ENCODE measurements around the gene CD99. TPM values are rescaled to one million over a fixed set of nuclear protein-coding genes. Genes with fewer than 3 reads are reported as not detected.

The CD99 gene
- total and polyA plus RNA-seq, 2 of the 13 experiments (the other 11 are each of a cell fraction or from before 2014, with no cell fraction given), result 78.8 to 111 TPM

GRCh38 chrX:2654436-2655340 lies 36.4 kb upstream of the CD99 start (continued):
- TF ChIP-seq ZBTB3 (CRISPR knock-in tag; IDR thresholded peaks at IDR 0.05; ENCODE audit: borderline replicate concordance, low read depth) (0 out of 2 replicates have a peak, but pooled peaks have one; percentile 22), SMARCC2 (IDR thresholded peaks at IDR 0.05) (no peak), NR2C2 (CRISPR knock-in tag; IDR thresholded peaks at IDR 0.05; ENCODE audit: borderline replicate concordance) (peak; percentile 66; the same call in 1 of the 2 replicates), TAF1 (CRISPR knock-in tag; IDR thresholded peaks at IDR 0.05) (peak; percentile 38; the same call in 1 of the 2 replicates), ZMYM4 (CRISPR knock-in tag; IDR thresholded peaks at IDR 0.05) (peak; percentile 26), ZNF407 (CRISPR knock-in tag; IDR thresholded peaks at IDR 0.05; ENCODE audit: not compliant biosample characterization) (peak; percentile 22), THAP11 (CRISPR knock-in tag; IDR thresholded peaks at IDR 0.05) (peak; percentile 18; the same call in 1 of the 2 replicates), KDM5B (CRISPR knock-in tag; IDR thresholded peaks at IDR 0.05; ENCODE audit: borderline replicate concordance) (no peak), LCORL (IDR thresholded peaks at IDR 0.05) (0 out of 2 replicates have a peak, but pooled peaks have one; percentile 65), LCORL (CRISPR knock-in tag; IDR thresholded peaks at IDR 0.05) (peak; percentile 67), SIX1 (CRISPR knock-in tag; IDR thresholded peaks at IDR 0.05; ENCODE audit: borderline replicate concordance) (no peak), ZNF337 (CRISPR knock-in tag; IDR thresholded peaks at IDR 0.05; ENCODE audit: borderline replicate concordance, low read depth) (no peak), BATF2 (CRISPR knock-in tag; IDR thresholded peaks at IDR 0.05) (no peak), ZNF124 (CRISPR knock-in tag; IDR thresholded peaks at IDR 0.05) (peak; percentile 41; the same call in 1 of the 2 replicates), SRSF9 (IDR thresholded peaks at IDR 0.05; ENCODE audit: borderline replicate concordance, insufficient read depth, low read depth, low read length, poor library complexity, severe bottlenecking) (no peak), KDM3A (CRISPR knock-in tag; IDR thresholded peaks at IDR 0.05; ENCODE audit: low read depth) (peak; percentile 61; the same call in 1 of the 2 replicates)
- TF ChIP-seq, protein P1, sequence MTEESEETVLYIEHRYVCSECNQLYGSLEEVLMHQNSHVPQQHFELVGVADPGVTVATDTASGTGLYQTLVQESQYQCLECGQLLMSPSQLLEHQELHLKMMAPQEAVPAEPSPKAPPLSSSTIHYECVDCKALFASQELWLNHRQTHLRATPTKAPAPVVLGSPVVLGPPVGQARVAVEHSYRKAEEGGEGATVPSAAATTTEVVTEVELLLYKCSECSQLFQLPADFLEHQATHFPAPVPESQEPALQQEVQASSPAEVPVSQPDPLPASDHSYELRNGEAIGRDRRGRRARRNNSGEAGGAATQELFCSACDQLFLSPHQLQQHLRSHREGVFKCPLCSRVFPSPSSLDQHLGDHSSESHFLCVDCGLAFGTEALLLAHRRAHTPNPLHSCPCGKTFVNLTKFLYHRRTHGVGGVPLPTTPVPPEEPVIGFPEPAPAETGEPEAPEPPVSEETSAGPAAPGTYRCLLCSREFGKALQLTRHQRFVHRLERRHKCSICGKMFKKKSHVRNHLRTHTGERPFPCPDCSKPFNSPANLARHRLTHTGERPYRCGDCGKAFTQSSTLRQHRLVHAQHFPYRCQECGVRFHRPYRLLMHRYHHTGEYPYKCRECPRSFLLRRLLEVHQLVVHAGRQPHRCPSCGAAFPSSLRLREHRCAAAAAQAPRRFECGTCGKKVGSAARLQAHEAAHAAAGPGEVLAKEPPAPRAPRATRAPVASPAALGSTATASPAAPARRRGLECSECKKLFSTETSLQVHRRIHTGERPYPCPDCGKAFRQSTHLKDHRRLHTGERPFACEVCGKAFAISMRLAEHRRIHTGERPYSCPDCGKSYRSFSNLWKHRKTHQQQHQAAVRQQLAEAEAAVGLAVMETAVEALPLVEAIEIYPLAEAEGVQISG (CRISPR knock-in tag; IDR thresholded peaks at IDR 0.05), result peak; percentile 14; the same call in 1 of the 2 replicates

Data from HepG2 (cell line).